ENCODE results near the gene TNF. TPM values are rescaled to one million over a fixed set of nuclear protein-coding genes. Genes with fewer than 3 reads are reported as not detected.
A peak's percentile ranks its signal among the peaks of the same experiment; 100 is the strongest.
"Not testable (repeated sequence)": the region's sequence is repeated elsewhere in the genome, so short reads cannot be mapped to it uniquely, and the experiment has no call there.

The TNF gene
- total RNA-seq, 1 experiment from 2014 or later: not detected

- not testable (repeated sequence) for H3K79me2 ChIP-seq (ENCODE audit: insufficient read depth, low read length); H2AFZ ChIP-seq (ENCODE audit: low read length); H4K5ac ChIP-seq (ENCODE audit: insufficient read length, low read depth, low read length); H4K20me1 ChIP-seq (ENCODE audit: control insufficient read depth, insufficient read depth, insufficient read length); H4K8ac ChIP-seq (replicated peaks; ENCODE audit: insufficient read length, low read depth, low read length); H3K4me1 ChIP-seq (ENCODE audit: insufficient read depth, low read length); H3K27me3 Mint-ChIP-seq (ENCODE audit: low read depth); H2BK15ac ChIP-seq (ENCODE audit: low read depth, low read length); H3K27ac ChIP-seq (ENCODE audit: insufficient read length, low read depth, low read length); H3K27me3 ChIP-seq (ENCODE audit: insufficient read depth, low read length); H4K91ac ChIP-seq (ENCODE audit: insufficient read length, low read depth, low read length); H3K9me3 Mint-ChIP-seq; H3K18ac ChIP-seq (ENCODE audit: insufficient read length, low read depth, low read length); H3K23ac ChIP-seq (ENCODE audit: insufficient read length, low read depth, low read length); H3K9ac ChIP-seq (ENCODE audit: extremely low read depth, insufficient read length, low read length); H3K23me2 ChIP-seq (ENCODE audit: insufficient read length, low read depth, low read length, poor library complexity, severe bottlenecking); H3K56ac ChIP-seq (ENCODE audit: insufficient read length, low read depth, low read length); H2BK5ac ChIP-seq (ENCODE audit: insufficient read length, low read length); H2AK5ac ChIP-seq (ENCODE audit: insufficient read length, low read length); H3K4me2 ChIP-seq (ENCODE audit: insufficient read depth, insufficient read length, low read length); H2BK12ac ChIP-seq (ENCODE audit: insufficient read length, low read depth, low read length); H2BK120ac ChIP-seq (ENCODE audit: low read depth, low read length, poor library complexity, severe bottlenecking); H3K4ac ChIP-seq (ENCODE audit: low read depth, low read length); H3K9me3 ChIP-seq (ENCODE audit: control insufficient read depth, low read depth, low read length); H3K79me1 ChIP-seq (ENCODE audit: insufficient read depth, low read depth, low read length, poor library complexity, severe bottlenecking); H3T11ph ChIP-seq (ENCODE audit: low read length); H3K14ac ChIP-seq (ENCODE audit: insufficient read depth, low read length); H2BK20ac ChIP-seq (ENCODE audit: low read depth, low read length, poor library complexity, severe bottlenecking)
- Mint-ChIP-seq H3K36me3 (ENCODE audit: insufficient read depth in 1 of 3, low read depth in 3 of 3) (peaks cover 6 to 32% (median 23%) of the 10 kb centered on the region in 3 experiments; a peak in 6 of 7 replicates), H3K4me1 (peaks cover 4 to 10% of the 10 kb centered on the region in 2 experiments), H3K4me3 (peak overlapping the region in 1 of 2 experiments; percentile 38; a peak in 1 of 5 replicates), H3K27ac (peak overlapping the region in 2 of 3 experiments; percentile 24 to 85; a peak in 2 of 7 replicates)
- no CpG with 5 or more reads among the region's 5 CpGs for WGBS (ENCODE audit: extremely low coverage, insufficient read length, low lambda C conversion rate)
- peak; percentile 79 for DNase-seq
- peak; percentile 71 for TF ChIP-seq CTCF (conservative IDR thresholded peaks at IDR 0.05)
Observed at GRCh38 chr6:31551371-31551770, 24.0 kb upstream of the TNF start.
